ENCODE data around the gene KLHL35.

Gene KLHL35

GRCh38 chr11:75454987-75455386 is 22.0 kb upstream of the KLHL35 start:
- no peak for ATAC-seq
- H3K27ac Mint-ChIP-seq, result no peak overlapping the region
- H3K4me3 Mint-ChIP-seq, result no peak overlapping the region
- no peaks in the 10 kb centered on the region for H3K4me1 Mint-ChIP-seq
- DNase-seq, result no peak
- H3K27me3 Mint-ChIP-seq, result no peaks in the 10 kb centered on the region
- H3K36me3 Mint-ChIP-seq (ENCODE audit: low read depth), result no peaks in the 10 kb centered on the region
- H3K9me3 Mint-ChIP-seq, result no peaks in the 10 kb centered on the region

- no peak for DNase-seq
- no peak overlapping the region for H3K27ac Mint-ChIP-seq
- H3K4me1 Mint-ChIP-seq, result no peaks in the 10 kb centered on the region
- no peaks in the 10 kb centered on the region for H3K27me3 Mint-ChIP-seq
- ATAC-seq, result no peak
- no peak overlapping the region for H3K4me3 Mint-ChIP-seq
- H3K36me3 Mint-ChIP-seq (ENCODE audit: low read depth), result no peaks in the 10 kb centered on the region
- H3K9me3 Mint-ChIP-seq, result no peaks in the 10 kb centered on the region
Observed at GRCh38 chr11:75453916-75454655, 21.1 kb upstream of the KLHL35 start.

GRCh38 chr11:75450826-75451821 is 18.1 kb upstream of the KLHL35 start:
- peak; percentile 67 for DNase-seq
- Mint-ChIP-seq H3K4me3 (no peak overlapping the region), H3K9me3 (no peaks in the 10 kb centered on the region), H3K4me1 (no peaks in the 10 kb centered on the region), H3K27me3 (no peaks in the 10 kb centered on the region), H3K36me3 (ENCODE audit: low read depth) (no peaks in the 10 kb centered on the region), H3K27ac (no peak overlapping the region)
- no peak for ATAC-seq

- no peak overlapping the region for H3K4me3 Mint-ChIP-seq
- no peaks in the 10 kb centered on the region for H3K27me3 Mint-ChIP-seq
- ATAC-seq (no peak), DNase-seq (no peak)
- no peaks in the 10 kb centered on the region for H3K4me1 Mint-ChIP-seq
- H3K9me3 Mint-ChIP-seq, result no peaks in the 10 kb centered on the region
- no peak overlapping the region for H3K27ac Mint-ChIP-seq
- no peaks in the 10 kb centered on the region for H3K36me3 Mint-ChIP-seq (ENCODE audit: low read depth)
Observed at GRCh38 chr11:75450236-75450635, 17.2 kb upstream of the KLHL35 start.

- Mint-ChIP-seq H3K27me3 (no peaks in the 10 kb centered on the region), H3K9me3 (no peaks in the 10 kb centered on the region), H3K4me1 (no peaks in the 10 kb centered on the region), H3K4me3 (no peak overlapping the region), H3K36me3 (ENCODE audit: low read depth) (no peaks in the 10 kb centered on the region), H3K27ac (no peak overlapping the region)
- ATAC-seq, result no peak
- DNase-seq, result no peak
Observed at GRCh38 chr11:75449776-75450175, 16.8 kb upstream of the KLHL35 start.

GRCh38 chr11:75449271-75449670 is 16.3 kb upstream of the KLHL35 start:
- H3K4me3 Mint-ChIP-seq, result no peak overlapping the region

GRCh38 chr11:75447415-75447814 is 14.4 kb upstream of the KLHL35 start:
- Mint-ChIP-seq H3K4me3 (no peak overlapping the region), H3K27me3 (no peaks in the 10 kb centered on the region), H3K4me1 (no peaks in the 10 kb centered on the region), H3K36me3 (ENCODE audit: low read depth) (no peaks in the 10 kb centered on the region), H3K9me3 (no peaks in the 10 kb centered on the region), H3K27ac (no peak overlapping the region)
- ATAC-seq, result no peak
- no peak for DNase-seq

More at GRCh38 chr11:75449271-75449670, 16.3 kb upstream of the KLHL35 start:
- ATAC-seq, result no peak
- H3K27me3 Mint-ChIP-seq, result no peaks in the 10 kb centered on the region
- no peak overlapping the region for H3K27ac Mint-ChIP-seq
- no peak for DNase-seq
- no peaks in the 10 kb centered on the region for H3K4me1 Mint-ChIP-seq
- no peaks in the 10 kb centered on the region for H3K9me3 Mint-ChIP-seq
- H3K36me3 Mint-ChIP-seq (ENCODE audit: low read depth), result no peaks in the 10 kb centered on the region

GRCh38 chr11:75445315-75445953 is 12.4 kb upstream of the KLHL35 start:
- no peaks in the 10 kb centered on the region for H3K36me3 Mint-ChIP-seq (ENCODE audit: low read depth)
- no peaks in the 10 kb centered on the region for H3K9me3 Mint-ChIP-seq
- no peak overlapping the region for H3K27ac Mint-ChIP-seq
- peak; percentile 73 for ATAC-seq
- H3K27me3 Mint-ChIP-seq, result no peaks in the 10 kb centered on the region
- H3K4me3 Mint-ChIP-seq, result no peak overlapping the region
- peak; percentile 78 for DNase-seq
- H3K4me1 Mint-ChIP-seq, result no peaks in the 10 kb centered on the region

- Mint-ChIP-seq H3K4me3 (no peak overlapping the region), H3K4me1 (no peaks in the 10 kb centered on the region), H3K9me3 (no peaks in the 10 kb centered on the region), H3K36me3 (ENCODE audit: low read depth) (no peaks in the 10 kb centered on the region), H3K27ac (no peak overlapping the region), H3K27me3 (no peaks in the 10 kb centered on the region)
- no peak for ATAC-seq
- no peak for DNase-seq
Observed at GRCh38 chr11:75443043-75443442, 10.0 kb upstream of the KLHL35 start.

- Mint-ChIP-seq H3K4me1 (no peaks in the 10 kb centered on the region), H3K36me3 (ENCODE audit: low read depth) (no peaks in the 10 kb centered on the region), H3K27ac (no peak overlapping the region), H3K27me3 (no peaks in the 10 kb centered on the region), H3K9me3 (no peaks in the 10 kb centered on the region), H3K4me3 (no peak overlapping the region)
- no peak for DNase-seq
- no peak for ATAC-seq
Observed at GRCh38 chr11:75442161-75442885, 9.3 kb upstream of the KLHL35 start.

- H3K27me3 Mint-ChIP-seq, result no peaks in the 10 kb centered on the region
Observed at GRCh38 chr11:75441804-75442132, 8.8 kb upstream of the KLHL35 start.

GRCh38 chr11:75440960-75441803 is 8.2 kb upstream of the KLHL35 start:
- Mint-ChIP-seq H3K4me3 (no peak overlapping the region), H3K9me3 (no peaks in the 10 kb centered on the region), H3K36me3 (ENCODE audit: low read depth) (no peaks in the 10 kb centered on the region), H3K27ac (no peak overlapping the region), H3K27me3 (no peaks in the 10 kb centered on the region), H3K4me1 (no peaks in the 10 kb centered on the region)
- DNase-seq (no peak), ATAC-seq (no peak)

More at GRCh38 chr11:75441804-75442132, 8.8 kb upstream of the KLHL35 start:
- H3K36me3 Mint-ChIP-seq (ENCODE audit: low read depth), result no peaks in the 10 kb centered on the region
- no peak for ATAC-seq
- no peaks in the 10 kb centered on the region for H3K9me3 Mint-ChIP-seq
- no peak overlapping the region for H3K4me3 Mint-ChIP-seq
- H3K4me1 Mint-ChIP-seq, result no peaks in the 10 kb centered on the region
- H3K27ac Mint-ChIP-seq, result no peak overlapping the region
- no peak for DNase-seq

GRCh38 chr11:75439495-75440120 is 6.6 kb upstream of the KLHL35 start:
- H3K36me3 Mint-ChIP-seq (ENCODE audit: low read depth), result no peaks in the 10 kb centered on the region
- DNase-seq (no peak), ATAC-seq (no peak)
- H3K9me3 Mint-ChIP-seq, result no peaks in the 10 kb centered on the region
- no peak overlapping the region for H3K27ac Mint-ChIP-seq
- no peaks in the 10 kb centered on the region for H3K4me1 Mint-ChIP-seq
- H3K27me3 Mint-ChIP-seq, result no peaks in the 10 kb centered on the region
- no peak overlapping the region for H3K4me3 Mint-ChIP-seq

Measured in activated naive CD8-positive, alpha-beta T cell treated with anti-CD3 and anti-CD28 coated beads, Interleukin-2, amount 50 U/mL, for 24 hours (primary cell).